LNCAP (cell line): ENCODE results near the gene GPAM.

Experiments
- TF ChIP-seq, protein P1 (sequence below): fragments of 450-650 bp; IDR thresholded peaks from 2 replicates; pipeline ENCODE4 v1.5.1; 2017; ENCODE audit warnings: mild to moderate bottlenecking

Gene GPAM

DNA sequence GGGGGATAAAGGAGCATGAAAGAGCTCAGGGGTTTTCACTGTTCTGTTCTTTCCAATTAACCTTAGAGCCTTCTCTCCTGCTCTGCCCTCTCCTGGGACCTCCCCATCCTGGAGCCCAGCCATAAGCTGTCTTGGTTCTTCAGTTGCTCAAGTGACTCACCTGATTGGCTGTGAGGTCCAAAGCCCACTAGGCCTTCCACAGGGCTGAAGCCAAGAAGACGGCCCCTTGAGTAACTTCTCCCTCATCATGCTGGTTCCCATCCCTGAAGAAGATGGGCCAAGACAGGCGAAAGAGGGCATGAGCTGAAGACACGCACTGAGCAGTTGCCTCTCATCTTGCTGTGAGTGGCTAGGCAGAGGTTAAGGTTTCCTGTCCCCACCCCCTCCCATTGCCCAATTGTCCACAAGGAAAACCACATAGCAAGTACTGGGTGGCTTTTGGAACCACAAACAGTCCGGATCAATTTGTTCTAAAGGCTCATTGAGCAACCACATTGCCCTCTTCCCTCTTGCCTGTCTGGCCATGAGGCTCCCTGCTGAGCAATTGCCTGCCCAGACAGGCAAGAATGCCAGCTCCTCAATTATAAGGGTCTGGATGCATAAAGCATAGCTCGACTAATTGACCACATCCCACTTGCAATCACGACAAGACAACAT, 43.9 kb upstream of the GPAM start:
- TF ChIP-seq, protein P1, sequence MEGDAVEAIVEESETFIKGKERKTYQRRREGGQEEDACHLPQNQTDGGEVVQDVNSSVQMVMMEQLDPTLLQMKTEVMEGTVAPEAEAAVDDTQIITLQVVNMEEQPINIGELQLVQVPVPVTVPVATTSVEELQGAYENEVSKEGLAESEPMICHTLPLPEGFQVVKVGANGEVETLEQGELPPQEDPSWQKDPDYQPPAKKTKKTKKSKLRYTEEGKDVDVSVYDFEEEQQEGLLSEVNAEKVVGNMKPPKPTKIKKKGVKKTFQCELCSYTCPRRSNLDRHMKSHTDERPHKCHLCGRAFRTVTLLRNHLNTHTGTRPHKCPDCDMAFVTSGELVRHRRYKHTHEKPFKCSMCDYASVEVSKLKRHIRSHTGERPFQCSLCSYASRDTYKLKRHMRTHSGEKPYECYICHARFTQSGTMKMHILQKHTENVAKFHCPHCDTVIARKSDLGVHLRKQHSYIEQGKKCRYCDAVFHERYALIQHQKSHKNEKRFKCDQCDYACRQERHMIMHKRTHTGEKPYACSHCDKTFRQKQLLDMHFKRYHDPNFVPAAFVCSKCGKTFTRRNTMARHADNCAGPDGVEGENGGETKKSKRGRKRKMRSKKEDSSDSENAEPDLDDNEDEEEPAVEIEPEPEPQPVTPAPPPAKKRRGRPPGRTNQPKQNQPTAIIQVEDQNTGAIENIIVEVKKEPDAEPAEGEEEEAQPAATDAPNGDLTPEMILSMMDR: no peak

DNA sequence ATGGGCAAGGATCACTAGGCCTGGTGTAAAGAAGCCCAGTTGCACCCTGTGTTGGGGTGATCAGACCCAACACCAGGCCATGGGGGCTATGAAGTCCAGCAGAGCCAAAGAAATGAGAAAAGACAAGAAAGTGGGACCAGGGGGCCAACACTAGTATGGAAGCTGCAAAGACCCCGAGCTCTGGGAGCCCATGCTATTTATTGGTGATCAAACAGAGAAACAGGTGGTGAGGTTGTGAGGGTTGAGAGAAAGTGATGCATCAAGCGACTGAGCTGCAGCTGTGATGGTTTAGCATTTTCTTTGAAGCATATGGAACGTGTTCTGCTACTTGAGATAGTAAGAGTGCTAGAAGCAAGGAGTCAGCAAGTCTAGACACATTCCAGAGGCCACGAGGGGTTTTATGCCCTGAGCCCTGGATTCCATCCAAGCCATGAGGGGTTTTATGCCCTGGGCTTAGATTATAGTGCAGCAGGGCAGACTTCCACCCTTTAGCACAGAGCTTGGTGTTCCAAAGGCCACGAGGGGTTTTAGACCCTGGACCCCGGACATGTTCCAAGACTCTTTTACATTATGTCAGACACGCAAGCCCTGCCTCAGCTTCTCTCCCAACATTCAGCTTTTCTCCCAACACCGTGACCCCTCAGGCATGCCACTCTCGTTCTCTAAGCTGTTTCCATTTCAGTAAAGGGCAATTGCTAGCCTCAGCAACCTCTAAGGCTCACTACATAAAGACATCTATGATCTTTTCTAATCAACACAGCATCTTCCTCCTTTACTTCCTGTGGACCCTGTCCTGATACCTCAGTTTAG, 43.1 kb upstream of the GPAM start:
- TF ChIP-seq, protein P1: no peak

DNA sequence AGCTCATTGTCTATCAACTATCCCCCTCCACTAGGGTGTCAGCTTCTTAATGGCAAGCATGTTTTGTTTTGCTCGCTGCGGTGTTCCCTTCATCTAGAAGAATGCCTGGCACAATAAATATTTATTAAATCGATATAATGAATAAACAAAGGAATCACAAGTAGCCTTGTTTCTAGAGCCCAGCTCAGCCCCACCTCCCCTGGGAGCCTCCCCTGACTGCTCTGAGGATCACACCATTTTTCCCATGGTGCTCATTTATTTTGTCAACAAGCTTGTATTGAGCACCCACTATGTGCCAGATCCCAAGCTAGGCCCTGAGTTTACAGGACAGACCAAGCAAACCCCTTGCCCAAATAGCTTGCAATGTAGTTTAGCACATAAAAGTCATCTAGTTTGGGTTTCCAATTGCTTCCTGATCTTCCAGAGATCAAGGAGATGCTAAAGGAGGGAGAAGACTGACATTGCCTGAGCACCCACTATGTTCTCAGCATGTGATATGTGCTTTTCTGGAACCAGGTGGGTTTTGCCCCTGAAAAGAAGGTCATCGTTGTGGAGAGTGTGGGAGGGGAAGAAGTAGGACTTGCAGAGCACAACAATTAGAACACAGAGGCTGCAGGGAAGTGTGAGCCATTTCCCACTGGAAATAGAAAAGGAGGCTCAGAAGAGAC, 42.3 kb upstream of the GPAM start:
- TF ChIP-seq, protein P1: no peak

DNA sequence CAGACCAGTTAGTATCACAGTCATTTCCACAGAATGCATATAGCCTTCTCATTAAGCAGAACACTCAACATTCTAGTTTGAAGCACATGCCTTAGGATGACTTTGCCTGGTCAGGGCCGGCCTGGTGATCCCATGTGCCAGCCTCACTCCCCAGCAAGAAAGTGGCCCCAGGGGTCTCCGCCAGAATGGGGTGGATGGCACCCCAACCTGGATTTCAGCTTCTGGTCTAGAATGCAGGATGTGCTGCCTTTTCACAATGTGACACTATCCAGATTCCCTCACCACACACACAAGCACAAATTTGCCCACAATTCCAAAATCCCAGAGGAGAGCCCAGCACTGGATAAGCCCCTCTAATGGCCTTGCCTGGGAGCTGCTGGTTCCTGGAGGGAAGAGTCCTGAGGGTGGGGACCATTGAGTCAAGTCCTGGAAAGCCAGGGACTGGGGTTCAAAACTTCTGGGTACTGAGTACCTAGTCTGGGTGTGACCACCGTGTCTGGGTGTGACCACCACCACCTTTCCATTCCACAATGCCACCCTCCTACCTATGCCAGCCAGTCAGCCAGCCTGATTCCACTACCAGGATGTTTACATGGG, 41.5 kb upstream of the GPAM start:
- TF ChIP-seq, protein P1: no peak

DNA sequence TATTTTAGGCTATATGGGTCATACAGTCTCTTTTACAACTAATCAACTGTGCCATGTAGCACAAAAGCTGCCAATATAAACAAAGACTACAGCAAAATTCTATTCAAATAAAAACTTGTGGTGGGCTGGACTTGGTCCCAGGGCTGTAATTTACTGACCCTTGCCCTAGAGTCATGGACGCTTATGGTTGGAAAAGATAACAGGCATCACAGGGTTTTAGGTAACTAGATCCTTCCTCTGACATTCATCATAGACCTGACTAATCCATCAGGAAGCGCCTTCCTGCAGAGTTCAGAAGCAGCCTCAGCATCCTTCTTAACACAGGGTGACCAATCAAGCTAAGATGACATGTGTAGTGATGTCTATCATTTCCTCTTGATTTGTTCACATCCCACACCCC, 40.2 kb upstream of the GPAM start:
- TF ChIP-seq, protein P1: no peak

DNA sequence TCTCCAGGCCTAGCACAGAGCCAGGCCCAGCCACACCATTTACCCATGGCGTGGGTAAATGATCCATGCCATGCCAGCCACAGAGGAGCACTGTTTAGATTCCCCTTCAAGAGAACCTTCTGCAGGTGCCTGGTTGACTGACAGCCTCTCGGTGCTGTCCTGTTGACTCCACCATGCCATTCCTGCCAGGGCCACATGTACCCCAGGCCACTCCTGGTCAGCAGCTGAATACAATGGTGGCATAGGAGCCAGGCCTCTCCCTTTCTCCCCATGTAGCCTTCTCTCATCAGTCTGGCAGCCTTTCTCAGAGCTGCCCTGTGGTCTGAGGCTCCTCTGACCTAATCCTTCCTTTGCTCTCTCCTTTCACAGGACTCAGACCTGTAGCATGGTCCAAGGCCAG, 39.2 kb upstream of the GPAM start:
- TF ChIP-seq, protein P1: no peak

DNA sequence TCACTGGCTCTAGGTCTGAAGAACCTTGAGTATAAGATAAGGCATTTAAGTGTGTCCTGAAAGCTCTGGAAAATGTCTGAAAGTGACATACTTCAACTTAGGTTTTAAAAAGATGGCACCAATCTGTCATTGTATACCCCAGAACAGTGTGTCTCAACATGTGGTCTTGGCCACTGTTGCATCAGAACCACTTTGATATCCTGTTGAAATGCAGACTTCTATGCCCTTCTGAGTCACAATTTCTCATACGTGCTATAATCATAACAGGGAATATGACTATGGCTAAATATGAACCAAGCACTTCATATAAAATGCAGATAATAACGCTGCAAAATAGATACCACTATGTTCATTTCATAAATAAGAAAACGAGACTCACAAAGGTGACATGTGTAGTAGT, 38.0 kb upstream of the GPAM start:
- TF ChIP-seq, protein P1: no peak
